A673 (cell line): Measurements from ENCODE around the gene TMEM45A.

Source experiments
- CTCF ChIP-seq: fragments of 300-800, 200-600 bp; sonication (generic); conservative IDR thresholded peaks from 2 replicates; pipeline ENCODE4 v1.5.1; 2017; ENCODE audit warnings: low read depth, mild to moderate bottlenecking, antibody characterized with exemption, low read length, moderate library complexity, mixed read lengths
- EZH2 ChIP-seq: fragments of 200-600 bp; sonication (generic); IDR thresholded peaks from 2 replicates; pipeline ENCODE4 v1.6.1; 2017; ENCODE audit warnings: borderline replicate concordance, low read depth, mild to moderate bottlenecking, mixed read lengths, antibody characterized with exemption, low read length; ENCODE audit not compliant: poor library complexity, severe bottlenecking

GRCh38 chr3:100611221-100611620, 118.8 kb downstream of the TMEM45A start:
- TF ChIP-seq CTCF = no peak
- TF ChIP-seq EZH2 = no peak
